Parathyroid adenoma (tissue), 2 donors: Measurements from ENCODE around the gene CSNK2A1.
A peak's percentile ranks its signal among the peaks of the same experiment; 100 is the strongest.

Source experiments
- H2AFZ ChIP-seq: fragments of 300-600 bp; sonication (generic); one replicate; pipeline ENCODE4 v1.7.0; 2017; ENCODE audit warnings: antibody characterized with exemption, mild to moderate bottlenecking
- H3K27ac ChIP-seq: fragments of 300-600 bp; sonication (generic); one replicate; pipeline ENCODE4 v1.7.0; 2017
- H3K27me3 ChIP-seq: fragments of 300-600 bp; sonication (generic); one replicate; pipeline ENCODE4 v1.7.0; 2017; ENCODE audit warnings: low read length; ENCODE audit not compliant: control insufficient read depth, insufficient read depth
- H3K36me3 ChIP-seq: fragments of 300-600 bp; sonication (generic); one replicate; pipeline ENCODE4 v1.7.0; 2017; ENCODE audit warnings: low read length; ENCODE audit not compliant: control insufficient read depth, insufficient read depth
- H3K4me1 ChIP-seq: fragments of 300-600 bp; sonication (generic); one replicate; pipeline ENCODE4 v1.7.0; 2017; ENCODE audit warnings: control low read depth
- H3K4me2 ChIP-seq: fragments of 300-600 bp; sonication (generic); one replicate; pipeline ENCODE4 v1.7.0; 2017; ENCODE audit warnings: low read length
- H3K4me3 ChIP-seq: fragments of 300-600 bp; sonication (generic); one replicate; pipeline ENCODE4 v1.7.0; 2017; ENCODE audit warnings: low read depth, low read length
- H3K79me2 ChIP-seq: fragments of 300-600 bp; sonication (generic); one replicate; pipeline ENCODE4 v1.7.0; 2017; ENCODE audit warnings: control low read depth
- H3K9ac ChIP-seq: fragments of 300-600 bp; sonication (generic); one replicate; pipeline ENCODE4 v1.7.0; 2017; ENCODE audit warnings: mild to moderate bottlenecking
- H3K9me3 ChIP-seq: fragments of 300-600 bp; sonication (generic); one replicate; pipeline ENCODE4 v1.7.0; 2017; ENCODE audit warnings: low read length; ENCODE audit not compliant: control insufficient read depth
- TF ChIP-seq, protein P1 (sequence below): fragments of 300-600 bp; sonication (generic); IDR thresholded peaks from one replicate; pipeline ENCODE4 v1.7.0; 2017; ENCODE audit warnings: antibody characterized with exemption, mild to moderate bottlenecking
- donor health status: primary hyperparathyroidism.

CSNK2A1 gene

DNA sequence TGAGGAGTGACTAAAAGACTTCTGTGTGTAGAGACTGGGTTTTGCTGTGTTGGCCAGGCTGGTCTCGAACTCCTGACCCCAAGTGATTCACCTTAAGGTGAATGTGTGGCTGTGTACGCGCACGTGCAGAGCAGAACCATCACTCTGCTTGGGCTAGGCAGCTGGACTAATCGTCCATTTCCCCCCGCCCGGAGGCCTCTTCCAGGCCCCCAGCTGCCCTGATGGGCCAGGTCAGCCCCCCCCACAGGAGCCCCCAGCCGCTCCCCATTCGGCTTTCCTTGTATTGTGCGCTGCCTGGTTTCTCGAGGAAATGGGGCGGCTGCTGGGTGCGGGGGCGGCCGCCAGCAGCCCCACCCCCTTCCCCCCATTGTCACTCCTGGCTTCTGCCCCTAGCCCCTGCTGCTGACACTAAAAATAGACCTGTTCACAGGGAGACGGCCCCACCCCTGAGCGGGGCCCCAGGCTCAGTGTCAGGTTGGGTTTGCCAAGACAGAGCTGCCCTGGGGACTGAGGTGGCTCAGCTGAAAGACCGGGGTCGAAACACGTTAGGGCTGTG, 24.6 kb upstream of the CSNK2A1 start:
- Histone ChIP-seq H3K27me3 (no peaks in the 10 kb centered on the region), H3K4me1 (peaks cover 3% of the 10 kb centered on the region), H3K36me3 (no peaks in the 10 kb centered on the region), H3K79me2 (no peaks in the 10 kb centered on the region), H2AFZ (peak overlapping the region; percentile 10), H3K9me3 (no peaks in the 10 kb centered on the region), H3K27ac (no peak overlapping the region), H3K4me2 (no peak overlapping the region), H3K4me3 (no peak overlapping the region), H3K9ac (no peak overlapping the region)
- TF ChIP-seq, protein P1, sequence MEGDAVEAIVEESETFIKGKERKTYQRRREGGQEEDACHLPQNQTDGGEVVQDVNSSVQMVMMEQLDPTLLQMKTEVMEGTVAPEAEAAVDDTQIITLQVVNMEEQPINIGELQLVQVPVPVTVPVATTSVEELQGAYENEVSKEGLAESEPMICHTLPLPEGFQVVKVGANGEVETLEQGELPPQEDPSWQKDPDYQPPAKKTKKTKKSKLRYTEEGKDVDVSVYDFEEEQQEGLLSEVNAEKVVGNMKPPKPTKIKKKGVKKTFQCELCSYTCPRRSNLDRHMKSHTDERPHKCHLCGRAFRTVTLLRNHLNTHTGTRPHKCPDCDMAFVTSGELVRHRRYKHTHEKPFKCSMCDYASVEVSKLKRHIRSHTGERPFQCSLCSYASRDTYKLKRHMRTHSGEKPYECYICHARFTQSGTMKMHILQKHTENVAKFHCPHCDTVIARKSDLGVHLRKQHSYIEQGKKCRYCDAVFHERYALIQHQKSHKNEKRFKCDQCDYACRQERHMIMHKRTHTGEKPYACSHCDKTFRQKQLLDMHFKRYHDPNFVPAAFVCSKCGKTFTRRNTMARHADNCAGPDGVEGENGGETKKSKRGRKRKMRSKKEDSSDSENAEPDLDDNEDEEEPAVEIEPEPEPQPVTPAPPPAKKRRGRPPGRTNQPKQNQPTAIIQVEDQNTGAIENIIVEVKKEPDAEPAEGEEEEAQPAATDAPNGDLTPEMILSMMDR: no peak

DNA sequence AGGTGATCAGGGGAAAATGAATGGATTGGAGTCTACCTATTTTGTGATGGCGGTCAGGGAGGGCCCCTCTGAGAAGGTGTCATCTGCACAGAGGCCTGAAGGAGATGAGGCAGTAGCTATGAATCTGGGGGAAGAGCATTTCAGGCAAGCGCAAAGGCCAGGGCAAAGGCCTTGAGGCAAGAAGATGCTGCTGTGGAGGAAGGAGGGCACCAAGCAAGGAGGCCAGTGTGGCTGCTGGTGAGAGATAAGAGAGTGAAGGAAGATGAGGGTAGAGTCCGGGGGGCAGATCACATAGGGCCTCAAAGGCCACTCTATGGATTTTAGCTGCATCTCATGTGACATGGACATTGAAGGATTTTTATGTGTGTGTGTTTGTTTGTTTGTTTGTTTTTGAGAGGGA, 20.6 kb upstream of the CSNK2A1 start:
- no peaks in the 10 kb centered on the region for H3K27me3 ChIP-seq
- H2AFZ ChIP-seq: no peak overlapping the region
- H3K36me3 ChIP-seq: no peaks in the 10 kb centered on the region
- H3K4me2 ChIP-seq: no peak overlapping the region
- TF ChIP-seq, protein P1: no peak
- no peak overlapping the region for H3K4me3 ChIP-seq
- H3K9me3 ChIP-seq: no peaks in the 10 kb centered on the region
- H3K9ac ChIP-seq: no peak overlapping the region
- H3K4me1 ChIP-seq: no peaks in the 10 kb centered on the region
- no peaks in the 10 kb centered on the region for H3K79me2 ChIP-seq
- H3K27ac ChIP-seq: no peak overlapping the region

DNA sequence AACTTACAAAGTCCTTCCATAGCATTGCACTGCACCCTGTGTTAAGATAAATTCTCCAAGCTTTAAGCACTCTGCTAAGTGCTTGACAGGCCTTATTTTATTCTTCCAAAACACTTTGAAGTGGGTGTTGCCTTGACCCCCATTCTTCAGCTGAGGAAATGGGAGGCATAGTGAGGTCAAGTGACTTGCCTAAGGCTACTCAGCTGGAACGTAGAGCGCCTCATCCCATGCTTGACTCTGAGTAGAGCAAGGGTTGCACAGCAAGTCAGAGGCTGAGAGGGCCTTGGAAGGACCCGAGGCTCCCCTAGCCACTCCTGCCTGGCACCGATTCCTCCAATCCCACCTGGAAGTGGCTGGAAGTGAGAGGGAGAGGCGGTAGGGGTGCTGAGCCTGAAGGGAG, 19.6 kb upstream of the CSNK2A1 start:
- no peak overlapping the region for H3K4me2 ChIP-seq
- H3K9ac ChIP-seq: no peak overlapping the region
- no peak overlapping the region for H2AFZ ChIP-seq
- H3K4me1 ChIP-seq: no peaks in the 10 kb centered on the region
- H3K27me3 ChIP-seq: no peaks in the 10 kb centered on the region
- no peak overlapping the region for H3K27ac ChIP-seq
- TF ChIP-seq, protein P1: no peak
- no peaks in the 10 kb centered on the region for H3K79me2 ChIP-seq
- H3K36me3 ChIP-seq: no peaks in the 10 kb centered on the region
- no peak overlapping the region for H3K4me3 ChIP-seq
- no peaks in the 10 kb centered on the region for H3K9me3 ChIP-seq

DNA sequence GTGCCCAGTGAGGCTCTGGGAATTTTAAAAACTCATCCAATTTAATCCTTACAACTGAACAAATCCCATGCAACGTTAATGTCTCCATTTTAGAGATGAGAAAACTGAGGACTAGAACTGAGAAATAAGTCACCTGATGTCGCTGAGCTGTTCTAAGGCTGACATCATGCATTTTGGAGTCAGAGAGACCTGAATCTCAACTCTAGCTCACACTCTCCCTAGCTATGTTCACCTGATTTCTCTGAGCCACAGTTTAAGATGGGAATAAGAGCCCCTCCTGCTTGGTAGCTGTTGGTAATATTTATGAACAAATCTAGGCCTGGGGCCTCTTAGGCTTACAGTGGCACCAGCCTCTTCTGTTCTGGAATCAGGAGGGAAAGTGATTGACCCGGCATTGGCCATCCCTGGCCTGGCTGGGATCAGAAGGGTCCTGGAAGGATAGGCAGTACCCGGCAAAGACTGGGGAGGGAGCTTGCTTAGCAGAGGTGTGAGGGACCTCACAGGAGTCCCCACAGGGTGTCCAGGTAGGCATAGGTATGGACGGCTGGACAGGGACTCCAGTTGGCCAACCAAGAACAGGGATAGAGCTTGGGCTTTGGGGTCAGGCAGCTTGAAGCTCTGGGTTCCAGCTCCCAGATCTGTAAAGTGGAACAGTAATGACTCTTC, 18.8 kb upstream of the CSNK2A1 start:
- H3K36me3 ChIP-seq: no peaks in the 10 kb centered on the region
- no peaks in the 10 kb centered on the region for H3K79me2 ChIP-seq
- H3K9ac ChIP-seq: no peak overlapping the region
- no peaks in the 10 kb centered on the region for H3K27me3 ChIP-seq
- no peak overlapping the region for H3K27ac ChIP-seq
- H3K9me3 ChIP-seq: no peaks in the 10 kb centered on the region
- no peak overlapping the region for H2AFZ ChIP-seq
- H3K4me3 ChIP-seq: no peak overlapping the region
- TF ChIP-seq, protein P1: no peak
- H3K4me2 ChIP-seq: no peak overlapping the region
- no peaks in the 10 kb centered on the region for H3K4me1 ChIP-seq
